NCI-H748 (cell line): ENCODE data around the gene PPP3CA.
"Not testable (repeated sequence)": the region's sequence is repeated elsewhere in the genome, so short reads cannot be mapped to it uniquely, and the experiment has no call there.

Source experiments
- DNase-seq: peaks from one replicate; lab custom pipeline; 2025; ENCODE audit not compliant: unreplicated experiment; lab: John Stamatoyannopoulos, UW

The PPP3CA gene

DNA sequence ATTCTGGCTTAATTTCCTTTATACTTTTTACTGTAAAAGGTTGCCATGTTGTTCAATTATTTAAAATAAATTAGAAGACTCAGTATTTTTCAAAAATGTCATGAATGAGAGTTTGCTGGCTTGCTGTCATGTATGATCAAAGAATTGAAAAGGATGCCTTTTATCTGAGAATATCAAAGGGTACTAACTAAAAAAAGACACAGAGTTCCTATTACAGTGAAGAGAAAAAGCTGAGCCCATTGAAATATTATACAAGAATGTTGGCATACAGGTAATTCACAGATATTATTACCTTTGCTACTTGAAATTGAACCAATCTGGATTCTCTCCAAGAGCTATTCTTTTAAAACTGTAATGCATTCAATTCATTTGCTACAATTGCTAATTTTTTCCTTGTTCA lies 200.0 kb downstream of the PPP3CA start:
- DNase-seq, result no peak

DNA sequence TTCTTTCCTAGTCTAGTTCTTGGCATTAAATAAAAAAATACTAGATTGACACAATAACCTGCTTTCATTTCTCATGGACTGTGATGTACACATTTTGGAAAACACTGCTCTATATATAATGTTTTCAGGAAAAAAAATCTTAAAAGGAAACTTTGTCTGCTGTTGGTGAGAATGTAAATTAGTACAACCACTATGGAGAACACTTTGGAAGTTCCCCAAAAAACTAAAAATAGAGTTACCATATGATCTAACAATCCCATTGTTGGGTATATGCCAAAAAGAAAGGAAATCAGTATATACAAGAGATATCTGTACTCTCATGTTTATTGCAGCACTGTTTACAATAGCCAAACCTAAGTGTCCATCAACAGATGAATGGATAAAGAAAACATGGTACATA lies 202.3 kb downstream of the PPP3CA start:
- no peak for DNase-seq

DNA sequence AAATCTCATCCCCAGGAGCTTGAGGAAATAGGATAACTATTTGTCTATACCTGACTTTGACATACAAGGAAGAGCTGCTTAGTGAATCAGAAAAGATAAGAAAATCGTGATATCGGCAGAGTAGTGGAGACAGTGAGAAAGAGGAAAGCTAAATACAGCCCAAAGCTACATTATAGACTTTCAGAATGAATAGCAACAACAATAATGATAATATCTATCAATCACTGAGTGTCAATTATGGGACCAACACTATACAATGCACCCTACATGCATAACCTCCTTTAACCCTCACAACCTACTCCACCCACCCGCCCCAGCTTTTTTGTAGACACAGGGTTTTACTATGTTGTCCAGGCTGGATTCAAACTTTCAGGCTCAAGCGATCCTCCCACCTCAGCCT lies 205.1 kb downstream of the PPP3CA start:
- DNase-seq, result no peak

DNA sequence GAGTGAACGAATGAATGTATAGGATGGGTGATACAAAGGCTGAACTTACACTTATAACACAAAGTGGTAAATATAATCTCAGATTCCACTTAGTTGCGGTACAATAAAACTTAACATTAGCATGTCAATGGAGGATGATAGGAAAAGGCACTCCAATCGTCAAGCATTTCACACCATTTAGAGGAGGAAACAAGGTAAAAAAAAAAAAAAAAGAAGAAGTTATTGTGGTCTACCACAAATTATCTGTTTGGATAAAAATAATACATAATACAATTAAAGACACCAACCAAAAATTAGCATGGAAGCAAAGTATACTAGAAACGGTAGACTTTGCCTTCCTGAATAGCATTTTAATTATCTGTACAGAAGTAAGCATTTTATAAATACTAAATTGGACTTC lies 205.5 kb downstream of the PPP3CA start:
- no peak for DNase-seq

DNA sequence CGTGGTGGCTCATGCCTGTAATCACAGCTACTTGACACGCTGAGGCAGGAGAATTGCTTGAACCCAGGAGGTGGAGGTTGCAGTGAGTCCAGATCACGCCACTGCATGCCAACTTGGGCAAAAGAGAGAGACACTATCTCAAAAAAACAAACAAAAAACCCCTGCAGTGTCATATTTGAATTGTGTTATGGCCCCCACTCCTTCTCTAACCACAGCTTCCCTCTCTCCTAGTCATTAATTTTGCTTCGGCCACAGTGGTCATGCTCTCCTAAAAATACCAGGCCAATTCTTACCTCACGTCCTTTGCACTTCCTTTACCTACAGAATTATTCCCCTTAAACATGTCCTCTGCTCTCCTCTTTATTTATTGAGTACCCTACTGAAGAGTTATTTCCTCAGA lies 206.1 kb downstream of the PPP3CA start:
- no peak for DNase-seq

DNA sequence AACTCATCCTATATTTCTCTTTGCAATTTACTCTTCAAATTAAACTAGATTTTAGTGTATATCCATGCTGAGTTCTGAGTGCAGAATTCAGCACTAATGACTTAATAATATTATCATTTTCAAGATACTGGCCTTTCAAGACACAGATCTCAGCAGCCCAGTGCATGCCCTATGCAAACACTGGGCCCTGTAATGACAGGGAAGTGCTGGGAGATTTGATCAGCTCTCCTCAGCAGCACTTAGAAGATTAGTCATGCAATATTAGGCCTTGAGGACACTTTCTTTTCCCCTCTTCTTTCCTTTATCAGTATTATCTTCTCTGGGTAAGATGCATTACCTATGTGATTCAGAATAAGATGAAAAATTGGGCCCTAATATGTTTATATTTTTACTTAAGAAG lies 207.1 kb downstream of the PPP3CA start:
- no peak for DNase-seq

DNA sequence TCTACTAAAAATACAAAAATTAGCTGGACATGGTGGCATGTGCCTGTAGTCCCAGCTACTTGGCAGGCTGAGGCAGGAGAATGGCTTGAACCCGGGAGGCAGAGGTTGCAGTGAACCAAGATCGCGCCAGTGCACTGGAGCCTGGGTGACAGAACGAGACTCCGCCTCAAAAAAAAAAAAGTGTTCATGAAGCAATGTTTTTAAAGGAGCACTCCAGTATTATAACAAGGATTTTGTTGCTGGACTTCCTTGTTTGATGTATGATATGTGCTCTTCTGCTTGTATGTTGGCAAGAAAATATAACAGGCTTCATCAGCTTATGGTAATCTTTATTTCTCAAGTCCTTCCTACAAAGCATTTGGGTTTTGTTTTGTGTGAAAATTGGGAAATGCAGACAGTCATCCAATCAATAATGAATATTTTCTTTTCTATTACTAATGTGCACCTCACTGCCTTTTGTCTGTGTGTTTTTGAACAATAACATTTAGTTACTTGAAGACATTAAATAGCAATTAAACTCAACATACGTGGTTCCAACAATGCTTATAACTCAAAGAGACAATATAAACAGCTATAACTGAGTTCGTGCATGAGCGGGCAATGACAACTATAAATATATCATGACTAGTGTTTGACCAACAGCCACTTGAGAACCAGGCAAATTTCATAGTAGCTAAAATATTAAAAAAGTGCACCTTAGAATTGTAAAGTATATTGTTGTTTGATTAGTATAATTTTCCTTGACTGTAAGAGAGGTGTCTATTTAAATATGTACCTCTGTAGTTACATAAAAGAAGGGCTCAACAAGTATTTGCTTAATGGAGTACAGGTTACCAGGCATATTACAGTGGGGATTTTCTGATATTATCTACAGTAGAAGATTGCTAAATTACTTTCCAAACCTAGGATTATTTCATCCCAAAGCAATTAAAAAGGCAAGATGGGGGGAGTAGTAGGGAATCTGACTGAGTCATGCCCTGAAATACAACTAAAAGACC lies 210.7 kb downstream of the PPP3CA start:
- DNase-seq, result peak; percentile 79

DNA sequence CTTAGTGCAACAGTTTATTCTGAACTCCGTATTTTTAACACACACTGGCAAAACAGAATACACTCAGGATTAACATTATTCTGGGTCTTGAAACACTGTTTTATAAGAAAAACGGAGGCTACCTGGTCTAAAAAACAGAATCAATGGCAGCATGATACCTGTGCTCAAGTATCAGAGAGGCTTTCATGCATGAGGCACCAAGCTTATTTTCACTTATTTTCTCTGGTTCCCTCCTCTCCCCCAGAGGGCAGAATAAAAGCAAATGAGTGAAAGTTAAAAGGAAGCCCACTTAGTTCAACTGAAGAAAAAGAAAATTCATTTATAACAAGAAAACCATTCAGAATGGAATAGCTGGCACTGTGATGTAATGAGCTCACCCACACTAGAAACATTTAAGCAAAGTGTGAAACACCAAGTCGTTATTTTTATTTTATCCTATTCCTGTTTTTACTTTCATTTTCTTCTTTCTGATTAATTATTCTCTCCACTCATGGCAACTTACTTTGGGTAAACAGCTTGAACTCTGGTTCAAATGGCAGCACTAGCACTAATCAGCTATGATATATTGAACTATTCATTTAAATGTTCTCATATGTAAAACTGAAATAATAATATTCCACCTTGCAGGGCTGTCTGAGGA lies 211.8 kb downstream of the PPP3CA start:
- DNase-seq, result no peak

DNA sequence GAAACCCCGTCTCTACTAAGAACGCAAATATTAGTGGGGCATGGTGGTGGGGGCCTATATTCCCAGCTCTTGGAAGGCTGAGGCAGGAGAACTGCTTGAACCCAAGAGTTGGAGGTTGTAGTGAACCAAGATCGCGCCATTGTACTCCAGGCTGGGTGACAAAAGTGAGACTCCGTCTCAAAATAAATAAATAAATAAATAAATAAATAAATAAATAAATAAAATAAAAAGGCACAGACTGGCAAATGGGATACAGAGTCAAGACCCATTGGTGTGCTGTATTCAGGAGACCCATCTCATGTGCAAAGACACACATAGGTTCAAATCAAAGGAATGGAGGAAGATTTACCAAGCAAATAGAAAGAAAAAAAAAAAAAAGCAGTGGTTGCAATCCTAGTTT lies 216.3 kb downstream of the PPP3CA start:
- not testable (repeated sequence) for DNase-seq

DNA sequence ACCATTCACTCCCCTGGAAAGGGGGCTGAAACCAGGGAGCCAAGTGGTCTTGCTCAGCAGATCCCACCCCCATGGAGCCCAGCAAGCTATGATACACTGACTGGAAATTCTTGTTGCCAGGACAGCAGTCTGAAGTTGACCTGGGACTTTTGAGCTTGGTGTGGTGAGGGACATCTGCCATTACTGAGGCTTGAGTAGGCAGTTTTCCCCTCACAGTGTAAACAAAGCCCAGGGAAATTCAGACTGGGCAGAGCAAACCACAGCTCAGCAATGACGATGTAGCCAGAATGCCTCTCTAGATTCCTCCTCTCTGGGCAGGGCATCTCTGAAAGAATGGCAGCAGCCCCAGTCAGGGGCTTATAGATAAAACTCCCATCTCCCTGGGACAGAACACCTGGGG lies 218.4 kb downstream of the PPP3CA start:
- not testable (repeated sequence) for DNase-seq

DNA sequence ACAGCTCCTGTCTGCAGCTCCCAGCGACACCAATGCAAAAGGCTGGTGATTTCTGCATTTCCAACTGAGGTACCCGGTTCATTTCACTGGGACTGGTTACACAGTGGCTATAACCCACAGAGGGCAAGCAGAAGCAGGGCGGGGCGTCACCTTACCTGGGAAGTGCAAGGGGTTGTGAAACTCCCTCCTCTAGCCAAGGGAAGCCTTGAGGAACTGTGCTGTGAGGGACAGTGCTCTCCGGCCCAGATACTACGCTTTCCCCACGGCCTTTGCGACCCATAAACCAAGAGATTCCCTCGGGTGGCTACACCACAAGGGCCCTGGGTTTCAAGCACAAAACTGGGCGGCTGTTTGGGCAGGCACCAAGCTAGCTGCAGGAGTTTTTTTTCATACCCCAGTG lies 218.9 kb downstream of the PPP3CA start:
- DNase-seq, result no peak

DNA sequence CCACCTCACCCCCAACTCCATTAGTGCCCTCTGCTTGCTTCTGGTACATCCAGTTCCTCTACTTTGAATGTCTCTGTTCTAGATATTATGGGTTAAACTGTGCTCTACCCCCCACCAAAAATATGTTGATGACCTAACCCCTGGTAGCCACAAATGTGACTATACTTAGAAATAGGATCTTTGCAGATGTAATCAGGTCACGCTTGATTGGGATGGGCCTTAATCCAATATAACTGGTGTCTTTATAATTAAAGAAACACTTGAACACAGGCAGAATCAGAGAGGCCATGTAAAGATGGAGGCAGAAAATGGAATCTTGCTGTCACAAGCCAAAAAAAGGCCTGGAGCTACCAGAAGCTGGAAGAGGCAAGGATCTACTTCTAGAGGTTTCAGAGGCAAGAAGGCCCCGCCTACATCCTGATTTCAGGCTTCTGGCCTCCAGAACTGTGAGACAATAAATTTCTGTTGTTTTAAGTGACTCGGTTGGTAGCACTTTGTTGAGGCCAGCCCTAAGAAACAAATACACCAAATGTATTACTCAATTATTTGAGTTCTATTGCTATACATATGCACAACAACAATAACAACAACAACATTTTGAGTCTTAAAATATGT lies 220.0 kb downstream of the PPP3CA start:
- no peak for DNase-seq

DNA sequence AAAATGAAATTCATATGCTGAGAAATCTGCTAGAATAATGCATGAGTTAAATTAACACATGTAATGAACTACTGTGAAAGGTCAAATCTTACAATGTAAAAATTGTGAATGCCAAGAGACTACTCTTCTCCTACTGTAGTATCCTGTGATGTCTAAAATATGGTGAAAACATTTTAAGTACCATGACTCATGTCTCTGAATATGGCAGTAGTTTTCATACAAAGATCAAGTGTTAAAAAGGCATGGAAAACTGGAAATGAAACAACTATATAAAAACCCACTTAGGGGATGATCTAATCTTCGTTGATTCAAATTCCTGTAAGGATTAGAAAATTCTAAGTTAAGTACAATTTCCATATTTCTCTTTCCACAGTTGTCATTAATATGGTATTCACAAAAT lies 221.3 kb downstream of the PPP3CA start:
- no peak for DNase-seq

DNA sequence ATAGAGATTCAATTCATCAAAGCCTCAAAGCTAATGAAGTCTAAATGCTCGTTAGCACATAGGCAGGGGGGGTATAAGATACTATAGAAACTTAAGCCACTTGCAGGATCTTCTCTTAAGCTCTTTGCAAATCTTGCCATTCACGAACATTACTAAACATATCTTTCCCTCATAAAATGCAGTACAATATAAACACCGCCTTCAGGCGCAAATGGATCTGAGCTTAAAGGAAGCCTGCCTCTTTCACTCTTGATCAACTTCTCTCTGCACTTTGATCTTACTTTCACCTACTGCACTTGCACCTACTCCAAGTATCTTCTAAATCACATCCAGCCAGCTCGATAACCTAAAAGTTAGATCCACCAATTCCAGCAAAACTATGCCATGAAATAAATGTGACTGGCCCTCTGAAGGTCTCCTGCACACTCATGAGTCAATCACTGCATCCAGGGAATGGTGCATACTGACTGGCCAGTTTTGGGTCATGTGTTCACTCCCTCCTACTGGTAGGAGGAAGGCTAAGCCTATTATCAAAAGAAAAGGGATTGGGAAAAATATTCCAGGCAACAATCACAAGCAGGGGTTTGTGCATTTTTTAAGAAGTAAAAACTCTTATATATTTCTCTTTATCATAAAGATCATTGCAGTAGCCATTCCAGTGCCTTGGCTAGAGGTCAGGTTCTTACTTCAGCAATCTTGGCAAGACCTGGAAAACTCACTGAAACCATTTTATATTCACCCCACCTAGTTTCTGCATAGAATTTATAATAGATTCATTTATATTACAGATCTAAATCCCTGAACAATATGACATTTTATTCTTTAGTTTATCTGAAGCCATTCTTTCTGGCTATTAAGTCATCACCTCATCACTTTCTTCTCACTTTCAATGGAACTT lies 222.0 kb downstream of the PPP3CA start:
- DNase-seq, result no peak

DNA sequence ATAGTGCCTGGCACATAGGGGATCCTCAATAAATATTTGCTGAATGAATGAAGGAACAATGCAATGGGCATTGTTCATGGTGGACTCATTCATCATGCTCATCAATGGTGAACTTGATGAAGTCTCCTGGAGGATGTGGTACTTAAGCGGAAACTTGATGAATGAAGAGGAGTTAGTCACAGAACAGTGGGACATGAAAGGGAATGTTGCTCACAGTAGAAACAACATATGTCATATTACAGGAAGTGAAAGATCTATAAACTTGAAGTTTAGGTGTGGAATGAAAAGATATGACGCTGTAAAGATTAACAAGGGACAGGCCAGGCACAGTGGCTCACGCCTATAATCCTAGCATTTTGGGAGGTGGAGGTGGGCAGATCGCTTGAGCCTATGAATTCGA lies 224.1 kb downstream of the PPP3CA start:
- DNase-seq, result no peak

DNA sequence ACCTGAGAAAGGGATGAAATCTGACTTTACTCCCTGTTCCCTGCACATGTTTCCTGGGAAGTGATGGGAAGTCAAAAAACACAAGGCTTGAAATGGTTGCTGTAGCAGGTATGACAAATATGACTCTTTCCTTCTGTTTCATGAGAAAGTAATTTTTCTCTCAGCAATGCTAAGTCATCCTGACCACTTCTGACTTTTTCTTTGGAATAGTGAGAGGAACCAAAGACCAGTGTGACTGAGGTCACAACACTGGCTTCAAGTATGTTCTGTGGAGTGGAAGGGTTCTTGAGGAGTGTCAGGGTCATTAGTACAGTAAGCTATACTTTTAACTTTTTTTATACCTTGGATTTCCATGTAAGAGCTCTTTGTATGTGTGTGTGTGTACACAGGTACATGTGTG lies 225.3 kb downstream of the PPP3CA start:
- no peak for DNase-seq

DNA sequence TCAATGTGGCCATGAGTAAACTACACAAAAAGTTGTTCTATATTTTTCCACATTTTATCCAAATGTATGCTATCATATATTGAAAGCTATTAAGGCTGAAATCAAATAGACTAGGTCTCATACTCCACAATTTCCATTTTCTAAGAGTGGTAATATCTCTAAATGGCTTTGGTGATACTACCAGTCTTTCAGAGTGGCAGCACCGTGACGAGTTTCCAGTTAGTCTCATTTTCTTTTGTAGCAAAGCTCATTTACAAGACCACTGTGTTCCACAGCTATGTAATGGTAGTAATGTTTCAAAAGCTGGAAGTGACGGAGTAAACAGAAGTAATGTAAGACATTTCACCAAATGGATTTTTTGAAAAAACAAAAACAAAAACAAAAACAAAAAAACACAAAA lies 228.2 kb downstream of the PPP3CA start:
- DNase-seq, result no peak

DNA sequence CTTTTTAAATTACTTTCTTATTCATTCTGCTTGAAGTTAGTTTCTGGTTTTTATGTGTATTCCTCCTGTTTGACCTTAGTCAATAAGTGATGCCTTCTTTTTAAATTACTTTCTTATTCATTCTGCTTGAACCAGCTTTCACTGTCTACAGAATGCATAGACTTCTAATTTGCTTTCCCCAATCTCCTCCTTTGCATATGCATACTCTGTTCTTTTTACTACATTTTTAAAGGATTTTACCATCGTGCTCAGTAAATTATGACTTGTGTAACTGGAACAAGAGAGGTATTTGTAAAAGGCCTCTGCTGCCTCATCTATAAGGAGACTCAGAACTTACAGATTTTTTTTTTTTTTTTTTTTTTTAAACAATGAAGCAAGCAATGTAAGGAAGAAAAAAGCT lies 228.7 kb downstream of the PPP3CA start:
- no peak for DNase-seq

DNA sequence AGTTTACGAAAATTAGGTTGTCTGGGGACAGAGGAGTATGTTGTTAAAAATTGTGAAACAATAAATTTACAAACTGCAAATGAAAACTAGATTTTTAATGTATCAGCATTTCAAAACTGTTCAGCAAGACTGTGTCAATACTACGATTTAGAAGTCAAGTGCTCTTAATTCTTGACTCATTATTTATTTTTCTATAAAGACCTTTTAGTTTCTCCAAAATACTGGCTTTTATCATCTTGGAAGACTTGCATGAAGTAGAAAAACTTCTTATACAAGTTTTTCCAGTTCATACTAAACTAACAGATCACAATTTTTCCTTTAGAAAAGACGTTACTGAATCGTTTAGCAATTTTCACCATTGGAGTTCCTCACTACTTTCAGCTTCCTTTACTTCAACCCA lies 231.4 kb downstream of the PPP3CA start:
- DNase-seq, result no peak

DNA sequence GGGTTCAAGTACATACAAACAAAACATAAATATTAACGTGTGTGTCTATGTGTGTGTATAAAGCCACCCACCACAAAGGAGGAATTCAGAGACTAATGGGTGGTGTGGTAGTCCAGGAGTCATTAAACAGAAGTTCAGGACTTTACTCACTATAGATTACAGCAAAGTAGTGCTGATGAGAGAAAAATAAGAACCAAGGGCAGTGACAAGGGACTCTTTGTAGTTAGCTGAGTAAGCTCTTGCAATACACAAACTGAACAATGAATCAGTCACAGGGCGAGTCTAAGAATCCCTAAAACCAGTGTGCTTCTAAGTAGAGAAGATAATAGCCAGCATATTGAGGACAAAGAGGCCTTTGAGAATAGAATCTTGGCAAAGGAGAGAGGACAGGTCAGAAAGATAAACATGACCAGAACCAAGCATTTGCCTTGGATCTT lies 232.4 kb downstream of the PPP3CA start:
- DNase-seq, result peak; percentile 24
